GM12872 (cell line): ENCODE data around the gene SLC14A1.

Experiments used
- CTCF ChIP-seq: IDR thresholded peaks from 3 replicates; pipeline ENCODE4 v1.5.1; 2011; ENCODE audit warnings: low read depth, mild to moderate bottlenecking, low read length, moderate library complexity; ENCODE audit not compliant: insufficient read depth

The SLC14A1 gene

DNA sequence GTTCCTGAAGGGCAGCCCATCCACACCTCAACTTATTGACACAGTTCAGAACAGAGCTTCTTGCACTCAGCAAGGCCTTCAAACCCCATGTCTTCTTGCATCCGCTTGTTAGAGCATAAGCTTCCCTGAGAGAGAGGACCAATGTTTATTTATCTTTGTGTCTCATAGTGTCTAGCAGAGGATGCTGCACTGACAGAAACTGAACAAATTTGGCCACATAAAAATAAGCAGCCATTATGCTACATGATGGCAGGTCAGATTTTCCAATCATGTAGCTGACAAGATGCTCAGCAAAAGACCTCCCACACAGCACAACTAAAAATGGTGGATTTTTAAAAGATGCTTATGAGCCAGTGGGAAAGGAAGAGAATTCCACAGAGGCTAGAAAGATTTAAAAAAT lies 63.4 kb downstream of the SLC14A1 start:
- no peak for TF ChIP-seq CTCF

- TF ChIP-seq CTCF = no peak
These were observed 64.9 kb downstream of the SLC14A1 start for GRCh38 chr18:45788861-45789260.

DNA sequence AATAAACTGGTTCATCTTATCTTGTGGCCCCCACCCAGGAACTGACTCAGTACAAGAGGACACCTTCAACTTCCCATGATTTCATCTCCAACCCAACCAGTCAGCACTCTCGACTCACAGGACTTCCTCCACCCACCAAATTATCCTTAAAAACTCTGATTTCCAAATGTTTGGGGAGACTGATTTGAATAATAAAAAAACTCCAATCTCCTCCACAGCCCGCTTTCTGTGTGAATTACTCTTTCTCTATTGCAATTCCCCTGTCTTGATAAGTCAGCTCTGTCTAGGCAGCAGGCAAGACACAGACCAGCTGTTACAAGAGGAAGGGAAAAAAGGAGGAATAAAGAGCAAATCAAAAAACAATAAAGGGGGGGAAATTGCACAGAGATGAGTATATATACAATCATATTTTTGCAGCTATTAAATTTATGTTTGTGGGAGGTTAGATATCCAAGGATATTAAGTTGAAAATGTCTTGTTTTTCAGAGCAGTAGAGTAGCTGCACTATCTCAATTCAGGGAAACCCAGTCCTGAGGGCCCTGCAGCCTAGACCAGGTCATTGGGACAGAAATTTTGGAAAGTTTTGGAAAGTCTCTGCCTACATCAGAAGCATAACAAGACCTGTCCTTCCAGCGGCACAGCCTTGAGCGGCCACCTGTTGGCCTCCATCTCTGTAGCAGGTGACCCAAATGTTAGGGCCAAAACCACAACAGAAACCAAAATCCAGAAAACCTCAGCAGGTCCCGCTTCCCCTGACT lies 68.7 kb downstream of the SLC14A1 start:
- TF ChIP-seq CTCF = no peak

GRCh38 chr18:45793264-45793965 lies 69.4 kb downstream of the SLC14A1 start:
- TF ChIP-seq CTCF = no peak

- TF ChIP-seq CTCF = no peak
These were observed 77.5 kb downstream of the SLC14A1 start for GRCh38 chr18:45801416-45802004.
